ENCODE measurements around the gene ACTN3.
"Not testable (repeated sequence)": the region's sequence is repeated elsewhere in the genome, so short reads cannot be mapped to it uniquely, and the experiment has no call there.

ACTN3 gene

DNA sequence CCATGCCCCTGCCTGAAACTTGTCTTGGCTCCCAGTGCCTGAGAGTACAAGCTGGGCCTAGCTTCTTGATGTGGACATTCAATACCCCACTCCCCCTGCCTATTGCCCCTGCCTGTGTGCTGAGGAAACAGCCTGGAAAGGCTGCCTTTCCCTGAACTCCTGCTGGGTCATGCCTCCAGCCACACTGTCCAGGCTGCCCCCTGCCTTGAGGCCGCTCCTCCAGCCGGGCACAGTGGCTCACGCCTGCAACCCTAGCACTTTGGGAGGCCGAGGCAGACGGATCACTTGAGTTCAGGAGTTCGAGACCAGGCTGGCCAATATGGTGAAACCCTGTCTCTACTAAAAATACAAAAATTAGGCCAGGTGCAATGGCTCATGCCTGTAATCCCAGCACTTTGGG lies 56.4 kb downstream of the ACTN3 start:
- no peak for DNase-seq

DNA sequence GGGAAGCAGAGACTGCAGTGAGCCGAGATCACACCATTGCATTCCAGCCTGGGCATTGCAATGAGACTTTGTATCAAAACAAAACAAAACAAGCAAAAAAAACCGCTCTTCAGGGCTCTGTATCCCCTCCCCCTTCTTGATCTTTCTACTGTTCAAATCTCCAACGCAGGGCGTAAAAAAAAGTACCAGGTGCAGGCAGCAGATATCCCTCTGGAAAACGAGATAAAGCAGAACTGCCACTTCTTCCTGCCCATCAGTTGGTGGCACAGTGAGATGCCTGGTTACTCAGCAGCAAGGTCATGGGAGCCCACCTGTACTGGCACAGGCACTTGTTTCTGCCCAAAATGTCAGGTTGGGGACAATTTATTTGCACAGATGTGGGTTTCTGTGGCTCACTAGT lies 57.5 kb downstream of the ACTN3 start:
- DNase-seq = no peak

DNA sequence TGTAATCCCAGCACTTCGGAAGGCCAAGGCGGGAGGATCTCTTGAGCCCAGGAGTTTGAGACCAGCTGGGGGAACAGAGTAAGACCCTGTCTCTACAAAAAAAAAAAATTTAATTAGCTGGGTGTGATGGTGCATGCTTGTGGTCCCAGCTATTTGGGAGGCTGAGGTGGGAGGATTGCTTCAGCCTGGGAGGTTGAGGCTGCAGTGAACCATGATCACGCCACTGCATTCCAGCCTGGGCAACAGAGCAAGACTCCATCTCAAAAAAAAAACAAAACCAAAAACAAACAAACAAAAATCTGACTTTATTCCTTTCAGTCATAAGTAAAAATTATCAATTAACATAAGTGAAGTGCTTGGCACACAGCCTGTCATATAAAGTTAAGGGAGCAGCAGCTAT lies 59.9 kb downstream of the ACTN3 start:
- DNase-seq = not testable (repeated sequence)

DNA sequence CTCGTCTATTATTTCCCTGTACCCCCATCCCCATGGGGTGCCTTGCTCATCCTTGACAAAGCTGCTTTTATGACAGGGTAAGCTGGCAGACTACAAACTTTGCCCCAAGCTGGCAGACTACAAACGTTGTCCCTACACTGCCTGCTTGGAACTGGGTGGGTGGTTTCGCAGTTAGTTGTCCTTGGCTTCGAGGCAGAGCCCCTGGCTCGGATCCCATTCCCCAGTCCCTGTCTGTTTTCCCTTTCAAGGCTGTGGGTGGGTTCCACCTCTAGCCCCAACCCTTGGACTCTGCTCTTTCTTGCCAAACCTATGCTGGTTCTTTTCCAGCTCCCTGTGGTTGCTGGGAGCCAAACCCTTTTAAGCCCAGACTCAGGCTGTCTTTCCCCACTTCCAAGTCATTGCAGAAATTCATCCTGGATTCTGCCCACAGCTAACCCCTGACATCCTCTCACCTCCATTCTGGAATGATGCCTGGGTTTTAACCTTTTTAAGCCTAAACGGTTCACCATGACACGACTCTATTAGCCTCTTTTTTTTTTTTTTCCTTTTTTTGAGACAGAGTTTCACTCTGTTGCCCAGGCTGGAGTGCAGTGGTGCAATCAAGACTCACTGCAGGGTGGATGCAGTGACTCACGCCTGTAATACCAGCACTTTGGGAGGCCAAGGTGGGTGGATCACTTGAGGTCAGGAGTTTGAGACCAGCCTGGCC lies 60.6 kb downstream of the ACTN3 start:
- DNase-seq = no peak

DNA sequence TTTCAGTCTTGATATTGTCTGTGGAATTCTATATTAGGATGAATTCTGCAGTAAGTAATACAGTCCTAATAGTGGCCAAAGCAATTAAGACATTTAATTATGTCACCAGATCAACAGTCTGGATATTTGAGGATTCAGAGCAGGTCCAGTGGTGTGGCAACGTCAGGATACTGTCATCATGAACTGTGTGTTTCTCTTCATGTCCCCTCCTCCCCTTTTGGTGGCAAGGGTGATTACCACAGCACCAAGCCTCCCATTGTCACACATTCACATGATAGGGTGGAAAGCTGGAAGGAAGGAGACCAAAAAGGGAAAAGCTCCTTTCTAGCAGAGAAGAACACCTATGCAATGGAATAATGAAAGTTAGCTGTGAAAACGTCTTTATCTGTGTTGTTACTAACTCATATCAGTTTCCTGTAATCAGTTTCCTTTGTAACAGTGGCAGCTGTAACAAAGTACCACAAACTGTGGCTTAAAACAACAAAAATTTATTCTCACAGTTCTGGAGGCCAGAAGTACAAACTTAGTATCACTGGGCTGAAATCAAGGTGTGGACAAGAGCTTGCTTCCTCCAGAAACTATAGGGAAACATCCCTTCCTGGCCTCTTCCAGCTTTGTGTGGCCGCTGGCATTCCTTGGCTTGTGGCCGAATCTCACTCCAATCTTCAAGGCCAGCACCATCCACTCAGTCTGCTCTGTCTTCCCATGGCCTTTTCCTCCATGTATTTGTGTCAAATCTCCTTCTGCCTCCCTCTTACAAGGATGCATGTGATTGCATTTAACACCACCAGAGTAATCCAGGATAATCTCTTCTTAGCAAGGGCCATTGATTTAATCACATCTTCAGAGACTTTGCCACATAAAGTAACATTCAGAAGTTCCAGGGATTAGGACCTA lies 63.3 kb downstream of the ACTN3 start:
- DNase-seq = no peak

DNA sequence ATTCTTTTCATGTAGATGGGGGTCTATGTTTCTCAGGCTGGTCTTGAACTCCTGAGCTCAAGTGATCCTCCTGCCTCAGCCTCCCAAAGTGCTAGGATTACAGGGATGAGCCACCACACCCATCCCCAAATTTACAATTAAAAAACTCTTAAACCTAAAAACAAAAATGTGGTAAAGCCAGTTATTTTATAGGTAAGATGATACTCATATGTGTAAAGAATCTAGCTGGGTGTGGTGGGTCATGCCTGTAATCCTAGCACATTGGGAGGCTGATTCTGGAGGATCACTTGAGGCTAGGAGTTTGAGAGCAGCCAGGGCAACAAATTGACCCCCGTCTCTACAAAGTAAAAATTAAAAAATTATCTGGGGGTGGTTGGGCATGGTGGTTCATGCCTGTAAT lies 65.8 kb downstream of the ACTN3 start:
- no peak for DNase-seq

Data from Kasumi-1 (cell line).